AG10803 (cell line): ENCODE results near the gene MLYCD.

Experiments used
- DNase-seq: peaks from one replicate; pipeline ENCODE4 v3.0.0; 2010; ENCODE audit warnings: low read depth
- H3K4me3 ChIP-seq: 2 replicates; pipeline ENCODE4 v1.5.1; 2011; ENCODE audit warnings: mild to moderate bottlenecking, low read length, control low read depth
- CTCF ChIP-seq: conservative IDR thresholded peaks from 2 replicates; pipeline ENCODE4 v1.5.1; 2011; ENCODE audit warnings: mild to moderate bottlenecking, low read length, control low read depth, inconsistent platforms

The MLYCD gene

GRCh38 chr16:83952587-83952939 is 53.6 kb downstream of the MLYCD start:
- peak overlapping the region; percentile 79 for H3K4me3 ChIP-seq
- no peak for DNase-seq
- no peak for TF ChIP-seq CTCF

GRCh38 chr16:83952940-83953795 is 54.3 kb downstream of the MLYCD start, which contains the start of gene OSGIN1:
Gene OSGIN1, plus strand, starts transcription at chr16:83953240. Its CDS starts 4,432 bp downstream, at chr16:83957672.
- H3K4me3 ChIP-seq, result peak within 1 kb of the TSS; percentile 79
- DNase-seq, result peak; percentile 92

GRCh38 chr16:83953796-83954576 is 55.1 kb downstream of the MLYCD start:
- TF ChIP-seq CTCF, result peak; percentile 53
- peak; percentile 17 for DNase-seq
- peak overlapping the region; percentile 79 for H3K4me3 ChIP-seq

More at GRCh38 chr16:83952940-83953795, 54.3 kb downstream of the MLYCD start, which contains the start of gene OSGIN1:
- no peak for TF ChIP-seq CTCF

GRCh38 chr16:83954577-83955016 is 55.7 kb downstream of the MLYCD start:
- TF ChIP-seq CTCF, result no peak
- no peak overlapping the region; the same call in none of the 2 replicates for H3K4me3 ChIP-seq
- peak; percentile 65 for DNase-seq

GRCh38 chr16:83955218-83956130 is 56.6 kb downstream of the MLYCD start:
- TF ChIP-seq CTCF, result no peak
- peak; percentile 60 for DNase-seq
- no peak overlapping the region for H3K4me3 ChIP-seq
